Neural cell (in vitro differentiated cells): ENCODE results near the gene SPON1. TPM values are rescaled to one million over a fixed set of nuclear protein-coding genes. Genes with fewer than 3 reads are reported as not detected.
"Not testable (repeated sequence)": the region's sequence is repeated elsewhere in the genome, so short reads cannot be mapped to it uniquely, and the experiment has no call there.

Experiments
- H2AFZ ChIP-seq: fragments of 200-600, 300-800 bp; sonication (generic), shearing (Covaris generic); 2 replicates; pipeline ENCODE4 v1.6.0; 2014; ENCODE audit warnings: low read depth, mild to moderate bottlenecking, antibody characterized with exemption, low read length, moderate library complexity
- H3F3A ChIP-seq: fragments of 200-600 bp; shearing (Covaris generic); 2 replicates; pipeline ENCODE4 v1.6.1; 2016; ENCODE audit warnings: mild to moderate bottlenecking, moderate library complexity, mixed read lengths, antibody characterized with exemption, low read length; ENCODE audit not compliant: insufficient read depth, poor library complexity, severe bottlenecking
- H3K27ac ChIP-seq: fragments of 200-600, 300-800 bp; sonication (generic), shearing (Covaris generic); 2 replicates; pipeline ENCODE4 v1.5.1; 2014; ENCODE audit warnings: mild to moderate bottlenecking, low read length, moderate library complexity
- H3K27me3 ChIP-seq: fragments of 300-800, 200-600 bp; sonication (generic), shearing (Covaris generic); 2 replicates; pipeline ENCODE4 v1.6.0; 2014; ENCODE audit warnings: mild to moderate bottlenecking, low read depth, low read length, moderate library complexity; ENCODE audit not compliant: insufficient read depth
- H3K36me3 ChIP-seq: fragments of 300-800, 200-600 bp; sonication (generic), shearing (Covaris generic); 2 replicates; pipeline ENCODE4 v1.5.1; 2014; ENCODE audit warnings: mild to moderate bottlenecking, antibody characterized with exemption, low read length, moderate library complexity; ENCODE audit not compliant: insufficient read depth
- H3K4me2 ChIP-seq: fragments of 300-800, 200-600 bp; sonication (generic), shearing (Covaris generic); 2 replicates; pipeline ENCODE4 v1.6.0; 2014; ENCODE audit warnings: mild to moderate bottlenecking, low read length
- H3K4me3 ChIP-seq: fragments of 300-800, 200-600 bp; sonication (generic), shearing (Covaris generic); 2 replicates; pipeline ENCODE4 v1.5.1; 2014; ENCODE audit warnings: mild to moderate bottlenecking, low read length, moderate library complexity
- H3K79me2 ChIP-seq: fragments of 200-600 bp; shearing (Covaris generic); replicated peaks from 2 replicates; pipeline ENCODE4 v1.6.0; 2014; ENCODE audit warnings: mild to moderate bottlenecking, low read length, moderate library complexity; ENCODE audit not compliant: insufficient read depth
- H3K9ac ChIP-seq: fragments of 300-800, 200-600 bp; sonication (generic), shearing (Covaris generic); 2 replicates; pipeline ENCODE4 v1.6.1; 2016; ENCODE audit warnings: mild to moderate bottlenecking, low read length, mixed read lengths
- H3K9me2 ChIP-seq: fragments of 200-600 bp; shearing (Covaris generic); 2 replicates; pipeline ENCODE4 v1.6.1; 2016; ENCODE audit warnings: mild to moderate bottlenecking, low read length, mixed read lengths; ENCODE audit not compliant: insufficient read depth
- H3K9me3 ChIP-seq: fragments of 200-600, 300-800 bp; sonication (generic), shearing (Covaris generic); 2 replicates; pipeline ENCODE4 v1.6.1; 2016; ENCODE audit warnings: mild to moderate bottlenecking, mixed run types, low read length, moderate library complexity, mixed read lengths
- H4K20me1 ChIP-seq: fragments of 200-600 bp; shearing (Covaris generic); 2 replicates; pipeline ENCODE4 v1.6.1; 2016; ENCODE audit warnings: mild to moderate bottlenecking, mixed run types; ENCODE audit not compliant: insufficient read depth
- EP300 ChIP-seq: fragments of 450-650 bp; conservative IDR thresholded peaks from 2 replicates; pipeline ENCODE4 v1.6.1; 2014; ENCODE audit warnings: antibody characterized with exemption, mild to moderate bottlenecking, moderate library complexity; ENCODE audit not compliant: poor library complexity, severe bottlenecking
- EZH2 ChIP-seq: fragments of 200-600, 300-800 bp; shearing (Covaris generic), sonication (generic); IDR thresholded peaks from 2 replicates; pipeline ENCODE4 v1.6.1; 2014; ENCODE audit warnings: antibody characterized with exemption, low read length, borderline replicate concordance, mild to moderate bottlenecking; ENCODE audit not compliant: insufficient read depth, poor library complexity, severe bottlenecking
- MXI1 ChIP-seq: fragments of 450-650 bp; conservative IDR thresholded peaks from 2 replicates; pipeline ENCODE4 v1.6.1; 2014; ENCODE audit warnings: antibody characterized with exemption, mild to moderate bottlenecking; ENCODE audit not compliant: poor library complexity, severe bottlenecking
- POLR2AphosphoS5 ChIP-seq: IDR thresholded peaks from 2 replicates; pipeline ENCODE4 v1.6.1; 2012
- RAD21 ChIP-seq: fragments of 450-650 bp; conservative IDR thresholded peaks from 2 replicates; pipeline ENCODE4 v1.6.1; 2014; ENCODE audit warnings: antibody characterized with exemption, mild to moderate bottlenecking, moderate library complexity
- REST ChIP-seq: IDR thresholded peaks from 2 replicates; pipeline ENCODE4 v1.6.1; 2012; ENCODE audit warnings: borderline replicate concordance
- SMC3 ChIP-seq: fragments of 450-650 bp; conservative IDR thresholded peaks from 2 replicates; pipeline ENCODE4 v1.6.1; 2014; ENCODE audit warnings: antibody characterized with exemption, mild to moderate bottlenecking, moderate library complexity; ENCODE audit not compliant: poor library complexity
- TAF1 ChIP-seq: IDR thresholded peaks from 2 replicates; pipeline ENCODE4 v1.6.1; 2012; ENCODE audit warnings: low read depth
- polyA plus RNA-seq: library from polyadenylated mRNA; depleted of rRNA; stranded (reverse); fragments of >200 nt; gene quantifications from 2 replicates; pipeline ENCODE4 v1.2.3, GENCODE V29; 2014
- TF ChIP-seq, protein P1 (sequence below): fragments of 450-650 bp; IDR thresholded peaks from 2 replicates; pipeline ENCODE4 v1.5.1; 2014; ENCODE audit warnings: antibody characterized with exemption, mild to moderate bottlenecking, moderate library complexity; ENCODE audit not compliant: poor library complexity, severe bottlenecking

Gene SPON1
- polyA plus RNA-seq, 1 donor from 2014 or later = 0.66 TPM

- Histone ChIP-seq H3K4me3 (no peak overlapping the region), H4K20me1 (no peaks in the 10 kb centered on the region), H3K9me2 (no peaks in the 10 kb centered on the region), H3K9me3 (no peaks in the 10 kb centered on the region), H3K36me3 (no peaks in the 10 kb centered on the region), H3K9ac (no peak overlapping the region), H2AFZ (no peak overlapping the region), H3K4me2 (no peak overlapping the region), H3K27me3 (no peaks in the 10 kb centered on the region), H3K79me2 (no peaks in the 10 kb centered on the region), H3K27ac (no peak overlapping the region), H3F3A (no peaks in the 10 kb centered on the region)
- TF ChIP-seq EP300 (no peak), SMC3 (no peak), MXI1 (no peak), RAD21 (no peak), TAF1 (no peak), EZH2 (no peak), POLR2AphosphoS5 (no peak), REST (no peak)
- TF ChIP-seq, protein P1, sequence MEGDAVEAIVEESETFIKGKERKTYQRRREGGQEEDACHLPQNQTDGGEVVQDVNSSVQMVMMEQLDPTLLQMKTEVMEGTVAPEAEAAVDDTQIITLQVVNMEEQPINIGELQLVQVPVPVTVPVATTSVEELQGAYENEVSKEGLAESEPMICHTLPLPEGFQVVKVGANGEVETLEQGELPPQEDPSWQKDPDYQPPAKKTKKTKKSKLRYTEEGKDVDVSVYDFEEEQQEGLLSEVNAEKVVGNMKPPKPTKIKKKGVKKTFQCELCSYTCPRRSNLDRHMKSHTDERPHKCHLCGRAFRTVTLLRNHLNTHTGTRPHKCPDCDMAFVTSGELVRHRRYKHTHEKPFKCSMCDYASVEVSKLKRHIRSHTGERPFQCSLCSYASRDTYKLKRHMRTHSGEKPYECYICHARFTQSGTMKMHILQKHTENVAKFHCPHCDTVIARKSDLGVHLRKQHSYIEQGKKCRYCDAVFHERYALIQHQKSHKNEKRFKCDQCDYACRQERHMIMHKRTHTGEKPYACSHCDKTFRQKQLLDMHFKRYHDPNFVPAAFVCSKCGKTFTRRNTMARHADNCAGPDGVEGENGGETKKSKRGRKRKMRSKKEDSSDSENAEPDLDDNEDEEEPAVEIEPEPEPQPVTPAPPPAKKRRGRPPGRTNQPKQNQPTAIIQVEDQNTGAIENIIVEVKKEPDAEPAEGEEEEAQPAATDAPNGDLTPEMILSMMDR = no peak
These were observed 127.4 kb downstream of the SPON1 start for GRCh38 chr11:14089690-14090462.

DNA sequence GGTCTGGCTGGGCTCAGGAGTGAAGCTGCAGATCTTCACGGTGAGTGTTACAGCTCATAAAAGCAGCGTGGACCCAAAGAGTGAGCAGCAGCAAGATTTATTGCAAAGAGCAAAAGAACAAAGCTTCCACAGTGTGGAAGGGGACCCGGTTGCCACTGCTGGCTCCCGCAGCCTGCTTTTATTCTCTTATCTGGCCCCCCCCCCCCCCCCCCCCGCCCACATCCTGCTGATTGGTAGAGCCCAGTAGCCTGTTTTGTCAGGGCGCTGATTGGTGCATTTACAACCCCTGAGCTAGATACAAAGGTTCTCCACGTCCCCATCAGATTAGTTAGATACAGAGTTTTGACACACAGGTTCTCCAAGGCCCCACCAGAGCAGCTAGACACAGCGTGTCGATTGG is 128.1 kb downstream of the SPON1 start:
- H3K9me2 ChIP-seq, H3K27ac ChIP-seq, H3F3A ChIP-seq, H3K4me2 ChIP-seq, H3K36me3 ChIP-seq, H3K27me3 ChIP-seq, H2AFZ ChIP-seq, H3K4me3 ChIP-seq, H3K9ac ChIP-seq, H4K20me1 ChIP-seq, H3K79me2 ChIP-seq, H3K9me3 ChIP-seq: not testable (repeated sequence)

- no peaks in the 10 kb centered on the region for H3K79me2 ChIP-seq
These were observed 130.5 kb downstream of the SPON1 start for GRCh38 chr11:14093065-14093464.

More at GRCh38 chr11:14093065-14093464, 130.5 kb downstream of the SPON1 start:
- Histone ChIP-seq H3K9ac (no peak overlapping the region), H3K9me2 (no peaks in the 10 kb centered on the region), H3K36me3 (no peaks in the 10 kb centered on the region), H3F3A (no peaks in the 10 kb centered on the region), H2AFZ (no peak overlapping the region), H3K4me2 (no peak overlapping the region), H3K9me3 (no peaks in the 10 kb centered on the region), H3K27ac (no peak overlapping the region), H4K20me1 (no peaks in the 10 kb centered on the region), H3K27me3 (no peaks in the 10 kb centered on the region), H3K4me3 (no peak overlapping the region)
- no peak for TF ChIP-seq SMC3
- TF ChIP-seq MXI1 = no peak
- no peak for TF ChIP-seq EZH2
- TF ChIP-seq EP300 = no peak
- TF ChIP-seq TAF1 = no peak
- no peak for TF ChIP-seq RAD21
- no peak for TF ChIP-seq POLR2AphosphoS5
- TF ChIP-seq, protein P1 = no peak
- TF ChIP-seq REST = no peak
